ENCODE measurements around the gene SH2D6. TPM values are rescaled to one million over a fixed set of nuclear protein-coding genes. Genes with fewer than 3 reads are reported as not detected.
A peak's percentile ranks its signal among the peaks of the same experiment; 100 is the strongest.

Gene SH2D6
- total and polyA plus RNA-seq, 5 donors from 2014 or later, result 0.25 TPM; not detected in 4

- Histone ChIP-seq H3K4me1 (ENCODE audit: control insufficient read depth, insufficient read depth, low read length, poor library complexity, severe bottlenecking) (no peaks in the 10 kb centered on the region), H3K27ac (ENCODE audit: insufficient read depth, low read length, poor library complexity, severe bottlenecking) (no peak overlapping the region), H3K27me3 (ENCODE audit: control insufficient read depth, insufficient read depth, low read length) (no peaks in the 10 kb centered on the region), H3K4me3 (ENCODE audit: low read depth, low read length) (no peak overlapping the region), H3K36me3 (ENCODE audit: control insufficient read depth, insufficient read depth, low read length) (no peaks in the 10 kb centered on the region), H3K9me3 (ENCODE audit: control insufficient read depth in 2 of 2, low read length in 2 of 2) (no peaks in the 10 kb centered on the region)
- no peak for DNase-seq
- Mint-ChIP-seq H3K27me3 (no peaks in the 10 kb centered on the region), H3K36me3 (peaks cover 6% of the 10 kb centered on the region), H3K27ac (no peak overlapping the region), H3K4me3 (no peak overlapping the region), H3K9me3 (no peaks in the 10 kb centered on the region), H3K4me1 (peaks cover 0 to 7% (median 1%) of the 10 kb centered on the region in 4 donors)
- ATAC-seq (ENCODE audit: low read depth in 2 of 2), result no peak
Observed at GRCh38 chr2:85447222-85447585, 28.7 kb downstream of the SH2D6 start.

- H3K27me3 ChIP-seq (ENCODE audit: control insufficient read depth, insufficient read depth, low read length), result no peaks in the 10 kb centered on the region
- DNase-seq (no peak), ATAC-seq (ENCODE audit: low read depth in 2 of 2) (no peak)
- Mint-ChIP-seq H3K27me3 (no peaks in the 10 kb centered on the region), H3K27ac (no peak overlapping the region), H3K36me3 (peaks cover 6% of the 10 kb centered on the region), H3K4me3 (no peak overlapping the region), H3K9me3 (no peaks in the 10 kb centered on the region), H3K4me1 (peaks cover 0 to 7% (median 1%) of the 10 kb centered on the region in 4 donors)
- H3K27ac ChIP-seq (ENCODE audit: insufficient read depth, low read length, poor library complexity, severe bottlenecking), result no peak overlapping the region
- H3K4me3 ChIP-seq (ENCODE audit: low read depth, low read length), result no peak overlapping the region
- no peaks in the 10 kb centered on the region for H3K4me1 ChIP-seq (ENCODE audit: control insufficient read depth, insufficient read depth, low read length, poor library complexity, severe bottlenecking)
- no peaks in the 10 kb centered on the region for H3K9me3 ChIP-seq (ENCODE audit: control insufficient read depth in 2 of 2, low read length in 2 of 2)
- no peaks in the 10 kb centered on the region for H3K36me3 ChIP-seq (ENCODE audit: control insufficient read depth, insufficient read depth, low read length)
Observed at GRCh38 chr2:85448461-85449213, 30.1 kb downstream of the SH2D6 start.

GRCh38 chr2:85449214-85449588 is 30.7 kb downstream of the SH2D6 start:
- Mint-ChIP-seq H3K9me3 (no peaks in the 10 kb centered on the region), H3K4me1 (peaks cover 0 to 7% (median 1%) of the 10 kb centered on the region in 4 donors), H3K4me3 (no peak overlapping the region), H3K27me3 (no peaks in the 10 kb centered on the region), H3K36me3 (peaks cover 6% of the 10 kb centered on the region), H3K27ac (peak overlapping the region in 2 of 3 donors; percentile 16 to 71)
- Histone ChIP-seq H3K4me3 (ENCODE audit: low read depth, low read length) (no peak overlapping the region), H3K4me1 (ENCODE audit: control insufficient read depth, insufficient read depth, low read length, poor library complexity, severe bottlenecking) (no peaks in the 10 kb centered on the region), H3K9me3 (ENCODE audit: control insufficient read depth in 2 of 2, low read length in 2 of 2) (no peaks in the 10 kb centered on the region), H3K27ac (ENCODE audit: insufficient read depth, low read length, poor library complexity, severe bottlenecking) (no peak overlapping the region), H3K36me3 (ENCODE audit: control insufficient read depth, insufficient read depth, low read length) (no peaks in the 10 kb centered on the region), H3K27me3 (ENCODE audit: control insufficient read depth, insufficient read depth, low read length) (no peaks in the 10 kb centered on the region)
- DNase-seq (no peak), ATAC-seq (ENCODE audit: low read depth in 2 of 2) (no peak)

- peaks cover 0 to 7% (median 1%) of the 10 kb centered on the region in 4 donors for H3K4me1 Mint-ChIP-seq
Observed at GRCh38 chr2:85452237-85452636, 33.7 kb downstream of the SH2D6 start.

GRCh38 chr2:85453571-85453970 is 35.1 kb downstream of the SH2D6 start:
- no peak overlapping the region for H3K4me3 Mint-ChIP-seq
- Histone ChIP-seq H3K4me1 (ENCODE audit: control insufficient read depth, insufficient read depth, low read length, poor library complexity, severe bottlenecking) (no peaks in the 10 kb centered on the region), H3K9me3 (ENCODE audit: control insufficient read depth in 2 of 2, low read length in 2 of 2) (no peaks in the 10 kb centered on the region), H3K27me3 (ENCODE audit: control insufficient read depth, insufficient read depth, low read length) (no peaks in the 10 kb centered on the region), H3K27ac (ENCODE audit: insufficient read depth, low read length, poor library complexity, severe bottlenecking) (no peak overlapping the region), H3K36me3 (ENCODE audit: control insufficient read depth, insufficient read depth, low read length) (no peaks in the 10 kb centered on the region), H3K4me3 (ENCODE audit: low read depth, low read length) (no peak overlapping the region)
- H3K27me3 Mint-ChIP-seq, result peaks cover 12% of the 10 kb centered on the region
- H3K27ac Mint-ChIP-seq, result no peak overlapping the region
- H3K9me3 Mint-ChIP-seq, result no peaks in the 10 kb centered on the region
- peaks cover 4% of the 10 kb centered on the region for H3K36me3 Mint-ChIP-seq
- DNase-seq (no peak), ATAC-seq (ENCODE audit: low read depth in 2 of 2) (no peak)
- H3K4me1 Mint-ChIP-seq, result peaks cover 0 to 7% (median 1%) of the 10 kb centered on the region in 4 donors

More at GRCh38 chr2:85452237-85452636, 33.7 kb downstream of the SH2D6 start:
- Histone ChIP-seq H3K9me3 (ENCODE audit: control insufficient read depth in 2 of 2, low read length in 2 of 2) (no peaks in the 10 kb centered on the region), H3K36me3 (ENCODE audit: control insufficient read depth, insufficient read depth, low read length) (no peaks in the 10 kb centered on the region), H3K4me3 (ENCODE audit: low read depth, low read length) (no peak overlapping the region), H3K4me1 (ENCODE audit: control insufficient read depth, insufficient read depth, low read length, poor library complexity, severe bottlenecking) (no peaks in the 10 kb centered on the region), H3K27me3 (ENCODE audit: control insufficient read depth, insufficient read depth, low read length) (no peaks in the 10 kb centered on the region), H3K27ac (ENCODE audit: insufficient read depth, low read length, poor library complexity, severe bottlenecking) (no peak overlapping the region)
- no peaks in the 10 kb centered on the region for H3K9me3 Mint-ChIP-seq
- peaks cover 6% of the 10 kb centered on the region for H3K36me3 Mint-ChIP-seq
- H3K27me3 Mint-ChIP-seq, result peaks cover 12% of the 10 kb centered on the region
- DNase-seq (no peak), ATAC-seq (ENCODE audit: low read depth in 2 of 2) (no peak)
- H3K27ac Mint-ChIP-seq, result peak overlapping the region in 1 of 3 donors; percentile 35
- no peak overlapping the region for H3K4me3 Mint-ChIP-seq

GRCh38 chr2:85455552-85456090 is 37.1 kb downstream of the SH2D6 start:
- Histone ChIP-seq H3K27me3 (ENCODE audit: control insufficient read depth, insufficient read depth, low read length) (no peaks in the 10 kb centered on the region), H3K4me3 (ENCODE audit: low read depth, low read length) (no peak overlapping the region), H3K36me3 (ENCODE audit: control insufficient read depth, insufficient read depth, low read length) (no peaks in the 10 kb centered on the region), H3K4me1 (ENCODE audit: control insufficient read depth, insufficient read depth, low read length, poor library complexity, severe bottlenecking) (no peaks in the 10 kb centered on the region), H3K9me3 (ENCODE audit: control insufficient read depth in 2 of 2, low read length in 2 of 2) (no peaks in the 10 kb centered on the region), H3K27ac (ENCODE audit: insufficient read depth, low read length, poor library complexity, severe bottlenecking) (no peak overlapping the region)
- Mint-ChIP-seq H3K36me3 (no peaks in the 10 kb centered on the region), H3K4me1 (peaks cover 0 to 7% (median 0%) of the 10 kb centered on the region in 4 donors), H3K9me3 (no peaks in the 10 kb centered on the region), H3K27me3 (peaks cover 12% of the 10 kb centered on the region), H3K4me3 (no peak overlapping the region), H3K27ac (no peak overlapping the region)
- no peak for DNase-seq
- ATAC-seq (ENCODE audit: low read depth in 2 of 2), result no peak

GRCh38 chr2:85457043-85457442 is 38.5 kb downstream of the SH2D6 start:
- no peak for ATAC-seq (ENCODE audit: low read depth in 2 of 2)
- H3K36me3 ChIP-seq (ENCODE audit: control insufficient read depth, insufficient read depth, low read length), result no peaks in the 10 kb centered on the region
- no peaks in the 10 kb centered on the region for H3K9me3 ChIP-seq (ENCODE audit: control insufficient read depth in 2 of 2, low read length in 2 of 2)
- H3K36me3 Mint-ChIP-seq, result no peaks in the 10 kb centered on the region
- no peak overlapping the region for H3K4me3 ChIP-seq (ENCODE audit: low read depth, low read length)
- no peak for DNase-seq
- H3K27ac Mint-ChIP-seq, result no peak overlapping the region
- no peaks in the 10 kb centered on the region for H3K4me1 ChIP-seq (ENCODE audit: control insufficient read depth, insufficient read depth, low read length, poor library complexity, severe bottlenecking)
- H3K27me3 ChIP-seq (ENCODE audit: control insufficient read depth, insufficient read depth, low read length), result no peaks in the 10 kb centered on the region
- no peak overlapping the region for H3K4me3 Mint-ChIP-seq
- no peaks in the 10 kb centered on the region for H3K4me1 Mint-ChIP-seq
- H3K9me3 Mint-ChIP-seq, result no peaks in the 10 kb centered on the region
- peaks cover 12% of the 10 kb centered on the region for H3K27me3 Mint-ChIP-seq
- no peak overlapping the region for H3K27ac ChIP-seq (ENCODE audit: insufficient read depth, low read length, poor library complexity, severe bottlenecking)

GRCh38 chr2:85457877-85458316 is 39.4 kb downstream of the SH2D6 start:
- Mint-ChIP-seq H3K27me3 (peaks cover 12% of the 10 kb centered on the region), H3K36me3 (no peaks in the 10 kb centered on the region), H3K4me3 (no peak overlapping the region), H3K9me3 (no peaks in the 10 kb centered on the region), H3K4me1 (no peaks in the 10 kb centered on the region), H3K27ac (no peak overlapping the region)
- H3K36me3 ChIP-seq (ENCODE audit: control insufficient read depth, insufficient read depth, low read length), result no peaks in the 10 kb centered on the region
- H3K27ac ChIP-seq (ENCODE audit: insufficient read depth, low read length, poor library complexity, severe bottlenecking), result no peak overlapping the region
- DNase-seq (no peak), ATAC-seq (ENCODE audit: low read depth in 2 of 2) (no peak)
- no peaks in the 10 kb centered on the region for H3K4me1 ChIP-seq (ENCODE audit: control insufficient read depth, insufficient read depth, low read length, poor library complexity, severe bottlenecking)
- H3K9me3 ChIP-seq (ENCODE audit: control insufficient read depth in 2 of 2, low read length in 2 of 2), result no peaks in the 10 kb centered on the region
- H3K4me3 ChIP-seq (ENCODE audit: low read depth, low read length), result no peak overlapping the region
- no peaks in the 10 kb centered on the region for H3K27me3 ChIP-seq (ENCODE audit: control insufficient read depth, insufficient read depth, low read length)

Measured in CD4-positive, CD25-positive, alpha-beta regulatory T cell (primary cell).